MCF 10A (cell line): ENCODE results near the gene MUC5AC. TPM values are rescaled to one million over a fixed set of nuclear protein-coding genes. Genes with fewer than 3 reads are reported as not detected.

ENCODE experiments used
- BruUV-seq: library from RNA; stranded (reverse); fragments of 400-500 nt; replicated peaks from 2 replicates; lab custom pipeline; 2021; lab: Mats Ljungman, UMichigan
- CTCF ChIA-PET: fragments of 300-600 bp; sonication (Branson Sonifier 250); formaldehyde crosslinking; extraction: SDS; loops from one replicate; lab custom pipeline; 2021; ENCODE audit warnings: antibody characterized with exemption, inconsistent platforms; lab: Yijun Ruan, JAX
- POLR2A ChIA-PET: fragments of 300-600, 350-650 bp; sonication (Branson Sonifier 250); formaldehyde crosslinking; extraction: SDS; loops from one replicate; lab custom pipeline; 2020; ENCODE audit warnings: antibody characterized with exemption, inconsistent platforms; lab: Yijun Ruan, JAX
- DNase-seq: peaks from one replicate; pipeline ENCODE4 v3.0.0-alpha.2; 2018; ENCODE audit not compliant: unreplicated experiment
- H3K27ac Mint-ChIP-seq: one replicate; pipeline ENCODE4 v1.8.0; 2022; ENCODE audit warnings: mild to moderate bottlenecking, low read depth, mixed read lengths; ENCODE audit not compliant: unreplicated experiment
- H3K27me3 Mint-ChIP-seq: one replicate; pipeline ENCODE4 v1.8.0; 2022; ENCODE audit warnings: mixed read lengths; ENCODE audit not compliant: insufficient read depth, unreplicated experiment
- H3K36me3 Mint-ChIP-seq: one replicate; pipeline ENCODE4 v1.8.0; 2022; ENCODE audit warnings: mild to moderate bottlenecking, moderate library complexity, mixed read lengths; ENCODE audit not compliant: insufficient read depth, unreplicated experiment
- H3K4me1 Mint-ChIP-seq: one replicate; pipeline ENCODE4 v1.8.0; 2022; ENCODE audit warnings: mixed read lengths; ENCODE audit not compliant: insufficient read depth, unreplicated experiment
- H3K4me3 Mint-ChIP-seq: one replicate; pipeline ENCODE4 v1.8.0; 2022; ENCODE audit warnings: mild to moderate bottlenecking, moderate library complexity, mixed read lengths; ENCODE audit not compliant: unreplicated experiment
- H3K9me3 Mint-ChIP-seq: one replicate; pipeline ENCODE4 v1.8.0; 2022; ENCODE audit warnings: mixed read lengths; ENCODE audit not compliant: unreplicated experiment
- intact Hi-C: fragments of 100-400 bp; cut with micrococcal nuclease; formaldehyde crosslinking; loops from 2 replicates; pipeline ENCODE4 v1.14.1; 2022
- total RNA-seq: library from RNA; stranded (reverse); gene quantifications from 2 replicates; pipeline ENCODE4 v1.2.3, GENCODE V29; 2022
- TF ChIP-seq, protein P1 (sequence below): fragments of 200-600 bp; IDR thresholded peaks from one replicate; pipeline ENCODE4 v1.8.0; 2022; ENCODE audit warnings: antibody characterized with exemption, mild to moderate bottlenecking; ENCODE audit not compliant: unreplicated experiment

Gene MUC5AC
- total RNA-seq, 1 experiment from 2014 or later, result not detected

DNA sequence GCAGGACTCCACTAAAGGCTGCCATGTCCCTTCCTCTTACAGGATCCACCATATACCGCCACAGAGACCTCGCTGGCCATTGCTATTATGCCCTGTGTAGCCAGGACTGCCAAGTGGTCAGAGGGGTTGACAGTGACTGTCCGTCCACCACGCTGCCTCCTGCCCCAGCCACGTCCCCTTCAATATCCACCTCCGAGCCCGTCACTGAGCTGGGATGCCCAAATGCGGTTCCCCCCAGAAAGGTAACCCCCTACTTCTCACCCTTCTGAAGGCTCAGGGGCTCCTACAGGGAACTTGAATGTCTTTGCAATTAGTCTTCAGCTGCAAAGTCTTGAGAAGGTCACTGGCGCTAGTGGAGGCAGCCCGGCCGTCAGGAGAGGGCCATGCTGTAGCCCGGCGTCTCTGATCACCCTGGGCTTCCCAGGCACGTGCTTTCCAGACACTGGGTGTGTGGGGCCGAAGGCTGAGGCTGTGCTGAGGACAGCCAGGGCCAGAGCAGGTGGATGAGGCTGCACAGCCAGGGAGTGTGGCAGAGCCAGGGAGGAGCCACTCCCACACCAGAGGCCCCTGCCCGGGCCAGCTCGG, 35.1 kb downstream of the MUC5AC start:
- Mint-ChIP-seq H3K27me3 (no peaks in the 10 kb centered on the region), H3K9me3 (no peaks in the 10 kb centered on the region), H3K4me1 (no peaks in the 10 kb centered on the region), H3K36me3 (no peaks in the 10 kb centered on the region), H3K27ac (no peak overlapping the region), H3K4me3 (no peak overlapping the region)
- ChIA-PET CTCF (no interaction called here), POLR2A (interaction anchor here (0.7 kb wide), 1 partner anchor 30 kb away, joined by 3 read pairs; no protein-coding TSS in a partner anchor)
- intact Hi-C loops, result no loop called here
- DNase-seq, result no peak
- TF ChIP-seq, protein P1, sequence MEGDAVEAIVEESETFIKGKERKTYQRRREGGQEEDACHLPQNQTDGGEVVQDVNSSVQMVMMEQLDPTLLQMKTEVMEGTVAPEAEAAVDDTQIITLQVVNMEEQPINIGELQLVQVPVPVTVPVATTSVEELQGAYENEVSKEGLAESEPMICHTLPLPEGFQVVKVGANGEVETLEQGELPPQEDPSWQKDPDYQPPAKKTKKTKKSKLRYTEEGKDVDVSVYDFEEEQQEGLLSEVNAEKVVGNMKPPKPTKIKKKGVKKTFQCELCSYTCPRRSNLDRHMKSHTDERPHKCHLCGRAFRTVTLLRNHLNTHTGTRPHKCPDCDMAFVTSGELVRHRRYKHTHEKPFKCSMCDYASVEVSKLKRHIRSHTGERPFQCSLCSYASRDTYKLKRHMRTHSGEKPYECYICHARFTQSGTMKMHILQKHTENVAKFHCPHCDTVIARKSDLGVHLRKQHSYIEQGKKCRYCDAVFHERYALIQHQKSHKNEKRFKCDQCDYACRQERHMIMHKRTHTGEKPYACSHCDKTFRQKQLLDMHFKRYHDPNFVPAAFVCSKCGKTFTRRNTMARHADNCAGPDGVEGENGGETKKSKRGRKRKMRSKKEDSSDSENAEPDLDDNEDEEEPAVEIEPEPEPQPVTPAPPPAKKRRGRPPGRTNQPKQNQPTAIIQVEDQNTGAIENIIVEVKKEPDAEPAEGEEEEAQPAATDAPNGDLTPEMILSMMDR, result no peak
- BruUV-seq, result no TSS peak

DNA sequence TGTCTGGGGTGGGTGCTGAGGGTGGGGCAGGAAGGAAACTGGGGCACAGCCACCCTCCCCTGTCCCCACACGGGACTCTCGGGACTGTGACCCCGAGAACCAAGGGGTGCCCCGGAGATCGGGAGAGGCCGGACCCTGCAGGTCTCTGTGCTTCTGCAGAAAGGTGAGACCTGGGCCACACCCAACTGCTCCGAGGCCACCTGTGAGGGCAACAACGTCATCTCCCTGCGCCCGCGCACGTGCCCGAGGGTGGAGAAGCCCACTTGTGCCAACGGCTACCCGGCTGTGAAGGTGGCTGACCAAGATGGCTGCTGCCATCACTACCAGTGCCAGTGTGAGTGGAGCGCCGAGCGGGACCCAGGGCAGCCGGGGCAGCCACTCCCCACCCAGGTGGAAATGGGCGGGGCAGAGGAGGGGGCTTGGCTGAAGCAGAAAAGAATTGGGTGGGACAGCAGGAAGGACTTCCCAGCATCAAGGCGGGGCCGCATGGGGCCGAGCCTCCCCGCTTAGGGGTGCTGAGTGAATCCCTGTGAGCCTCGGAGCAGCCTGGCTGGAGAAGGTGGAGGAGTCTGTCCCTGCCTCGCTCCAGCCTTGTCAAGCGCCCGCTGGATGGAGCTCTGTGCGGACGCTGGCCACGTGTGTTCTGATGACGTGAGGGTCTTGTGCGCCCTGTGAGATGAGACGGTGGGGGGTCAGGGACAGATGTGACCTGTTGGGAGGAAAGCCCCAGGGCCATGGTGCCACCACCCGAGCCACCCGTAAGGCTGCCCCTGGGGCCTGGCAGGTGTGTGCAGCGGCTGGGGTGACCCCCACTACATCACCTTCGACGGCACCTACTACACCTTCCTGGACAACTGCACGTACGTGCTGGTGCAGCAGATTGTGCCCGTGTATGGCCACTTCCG, 35.8 kb downstream of the MUC5AC start:
- intact Hi-C loops, result no loop called here
- TF ChIP-seq, protein P1, result no peak
- no TSS peak for BruUV-seq
- ChIA-PET CTCF (no interaction called here), POLR2A (no interaction called here)
- no peak overlapping the region for H3K27ac Mint-ChIP-seq
- H3K36me3 Mint-ChIP-seq, result no peaks in the 10 kb centered on the region
- no peaks in the 10 kb centered on the region for H3K27me3 Mint-ChIP-seq
- H3K4me3 Mint-ChIP-seq, result no peak overlapping the region
- H3K9me3 Mint-ChIP-seq, result no peaks in the 10 kb centered on the region
- no peak for DNase-seq
- H3K4me1 Mint-ChIP-seq, result no peaks in the 10 kb centered on the region

GRCh38 chr11:1194231-1194976, 36.7 kb downstream of the MUC5AC start:
- intact Hi-C loops, result no loop called here
- CTCF ChIA-PET, result no interaction called here
- no TSS peak for BruUV-seq
- POLR2A ChIA-PET, result no interaction called here
- H3K4me3 Mint-ChIP-seq, result no peak overlapping the region
- DNase-seq, result no peak
- H3K27me3 Mint-ChIP-seq, result no peaks in the 10 kb centered on the region
- H3K4me1 Mint-ChIP-seq, result no peaks in the 10 kb centered on the region
- H3K36me3 Mint-ChIP-seq, result no peaks in the 10 kb centered on the region
- TF ChIP-seq, protein P1, result no peak
- H3K9me3 Mint-ChIP-seq, result no peaks in the 10 kb centered on the region
- no peak overlapping the region for H3K27ac Mint-ChIP-seq
